Neural cell (in vitro differentiated cells): ENCODE data around the gene PROZ.

Source experiments
- CTCF ChIP-seq: fragments of 450-650 bp; IDR thresholded peaks from 2 replicates; pipeline ENCODE4 v1.5.1; 2014; ENCODE audit warnings: antibody characterized with exemption, mild to moderate bottlenecking, moderate library complexity; ENCODE audit not compliant: poor library complexity, severe bottlenecking
- EP300 ChIP-seq: fragments of 450-650 bp; conservative IDR thresholded peaks from 2 replicates; pipeline ENCODE4 v1.6.1; 2014; ENCODE audit warnings: antibody characterized with exemption, mild to moderate bottlenecking, moderate library complexity; ENCODE audit not compliant: poor library complexity, severe bottlenecking
- EZH2 ChIP-seq: fragments of 200-600, 300-800 bp; shearing (Covaris generic), sonication (generic); IDR thresholded peaks from 2 replicates; pipeline ENCODE4 v1.6.1; 2014; ENCODE audit warnings: antibody characterized with exemption, low read length, borderline replicate concordance, mild to moderate bottlenecking; ENCODE audit not compliant: insufficient read depth, poor library complexity, severe bottlenecking
- MXI1 ChIP-seq: fragments of 450-650 bp; conservative IDR thresholded peaks from 2 replicates; pipeline ENCODE4 v1.6.1; 2014; ENCODE audit warnings: antibody characterized with exemption, mild to moderate bottlenecking; ENCODE audit not compliant: poor library complexity, severe bottlenecking
- POLR2AphosphoS5 ChIP-seq: IDR thresholded peaks from 2 replicates; pipeline ENCODE4 v1.6.1; 2012
- SMC3 ChIP-seq: fragments of 450-650 bp; conservative IDR thresholded peaks from 2 replicates; pipeline ENCODE4 v1.6.1; 2014; ENCODE audit warnings: antibody characterized with exemption, mild to moderate bottlenecking, moderate library complexity; ENCODE audit not compliant: poor library complexity
- TAF1 ChIP-seq: IDR thresholded peaks from 2 replicates; pipeline ENCODE4 v1.6.1; 2012; ENCODE audit warnings: low read depth
- TF ChIP-seq, protein P1 (sequence below): IDR thresholded peaks from 2 replicates; pipeline ENCODE4 v1.6.1; 2012; ENCODE audit warnings: borderline replicate concordance

GRCh38 chr13:113186061-113186900 lies 27.8 kb downstream of the PROZ start:
- no peak for TF ChIP-seq POLR2AphosphoS5
- TF ChIP-seq CTCF, result no peak
- TF ChIP-seq EZH2, result no peak
- TF ChIP-seq, protein P1, sequence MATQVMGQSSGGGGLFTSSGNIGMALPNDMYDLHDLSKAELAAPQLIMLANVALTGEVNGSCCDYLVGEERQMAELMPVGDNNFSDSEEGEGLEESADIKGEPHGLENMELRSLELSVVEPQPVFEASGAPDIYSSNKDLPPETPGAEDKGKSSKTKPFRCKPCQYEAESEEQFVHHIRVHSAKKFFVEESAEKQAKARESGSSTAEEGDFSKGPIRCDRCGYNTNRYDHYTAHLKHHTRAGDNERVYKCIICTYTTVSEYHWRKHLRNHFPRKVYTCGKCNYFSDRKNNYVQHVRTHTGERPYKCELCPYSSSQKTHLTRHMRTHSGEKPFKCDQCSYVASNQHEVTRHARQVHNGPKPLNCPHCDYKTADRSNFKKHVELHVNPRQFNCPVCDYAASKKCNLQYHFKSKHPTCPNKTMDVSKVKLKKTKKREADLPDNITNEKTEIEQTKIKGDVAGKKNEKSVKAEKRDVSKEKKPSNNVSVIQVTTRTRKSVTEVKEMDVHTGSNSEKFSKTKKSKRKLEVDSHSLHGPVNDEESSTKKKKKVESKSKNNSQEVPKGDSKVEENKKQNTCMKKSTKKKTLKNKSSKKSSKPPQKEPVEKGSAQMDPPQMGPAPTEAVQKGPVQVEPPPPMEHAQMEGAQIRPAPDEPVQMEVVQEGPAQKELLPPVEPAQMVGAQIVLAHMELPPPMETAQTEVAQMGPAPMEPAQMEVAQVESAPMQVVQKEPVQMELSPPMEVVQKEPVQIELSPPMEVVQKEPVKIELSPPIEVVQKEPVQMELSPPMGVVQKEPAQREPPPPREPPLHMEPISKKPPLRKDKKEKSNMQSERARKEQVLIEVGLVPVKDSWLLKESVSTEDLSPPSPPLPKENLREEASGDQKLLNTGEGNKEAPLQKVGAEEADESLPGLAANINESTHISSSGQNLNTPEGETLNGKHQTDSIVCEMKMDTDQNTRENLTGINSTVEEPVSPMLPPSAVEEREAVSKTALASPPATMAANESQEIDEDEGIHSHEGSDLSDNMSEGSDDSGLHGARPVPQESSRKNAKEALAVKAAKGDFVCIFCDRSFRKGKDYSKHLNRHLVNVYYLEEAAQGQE, result no peak
- no peak for TF ChIP-seq TAF1
- TF ChIP-seq EP300, result no peak
- TF ChIP-seq MXI1, result no peak
- no peak for TF ChIP-seq SMC3
